Measurements from ENCODE around the gene ACRV1.

The ACRV1 gene

DNA sequence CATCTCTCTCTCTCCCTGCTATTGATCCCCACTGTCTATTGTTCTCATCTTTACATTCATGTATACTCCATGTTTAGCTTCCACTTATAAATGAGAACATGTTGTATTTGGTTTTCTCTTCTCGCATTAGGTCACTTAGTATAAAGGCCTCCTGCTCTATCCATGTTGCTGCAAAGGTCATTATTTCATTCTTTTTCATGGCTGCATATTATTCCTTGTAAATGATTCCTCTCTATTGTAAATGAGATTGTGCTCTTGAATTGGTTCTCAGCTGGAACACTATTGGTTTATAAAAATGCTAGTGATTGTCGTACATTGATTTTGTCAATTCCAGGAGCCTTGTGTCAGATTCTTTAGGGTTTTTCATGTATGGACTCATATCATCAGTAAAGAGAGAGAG lies 13.5 kb downstream of the ACRV1 start:
- DNase-seq = no peak
- intact Hi-C loops (cut with DNase I) = no loop called here

DNA sequence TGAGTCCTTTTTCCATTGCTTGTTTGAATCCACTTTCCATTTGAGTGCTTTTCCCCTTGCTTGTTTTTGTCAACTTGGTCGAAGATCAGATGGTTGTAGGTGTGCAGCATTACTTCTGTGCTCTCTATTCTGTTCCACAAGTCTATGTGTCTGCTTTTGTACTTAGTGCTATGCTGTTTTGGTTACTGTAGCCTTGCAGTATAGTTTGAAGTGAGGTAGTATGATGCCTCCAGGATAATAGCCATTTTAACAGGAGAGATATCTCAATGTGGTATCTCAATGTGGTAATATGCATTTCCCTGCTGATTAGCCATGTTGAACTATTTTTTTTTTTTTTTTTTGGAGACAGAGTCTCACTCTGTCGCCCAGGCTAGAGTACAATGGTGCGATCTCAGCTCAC lies 16.7 kb downstream of the ACRV1 start:
- no peak for DNase-seq
- intact Hi-C loops (cut with DNase I) = no loop called here

DNA sequence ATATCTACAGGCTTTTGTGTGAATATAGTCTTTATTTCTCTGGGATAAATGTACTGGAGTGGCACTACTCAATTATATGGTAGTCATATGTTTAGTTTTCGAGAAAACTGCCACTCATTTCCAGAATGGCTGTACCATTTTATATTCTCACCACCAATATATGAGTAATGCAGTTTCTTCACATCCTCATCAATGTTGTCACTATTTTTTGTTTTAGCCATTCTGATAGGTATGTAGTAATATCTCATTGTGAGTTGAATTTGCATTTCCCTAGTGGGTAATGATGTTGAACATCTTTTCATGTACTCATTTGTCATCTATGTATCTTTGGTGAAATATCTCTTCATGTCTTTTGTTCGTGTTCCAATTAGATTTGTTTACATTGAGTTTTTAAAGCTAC lies 18.0 kb downstream of the ACRV1 start:
- intact Hi-C loops (cut with DNase I) = no loop called here
- DNase-seq = no peak

DNA sequence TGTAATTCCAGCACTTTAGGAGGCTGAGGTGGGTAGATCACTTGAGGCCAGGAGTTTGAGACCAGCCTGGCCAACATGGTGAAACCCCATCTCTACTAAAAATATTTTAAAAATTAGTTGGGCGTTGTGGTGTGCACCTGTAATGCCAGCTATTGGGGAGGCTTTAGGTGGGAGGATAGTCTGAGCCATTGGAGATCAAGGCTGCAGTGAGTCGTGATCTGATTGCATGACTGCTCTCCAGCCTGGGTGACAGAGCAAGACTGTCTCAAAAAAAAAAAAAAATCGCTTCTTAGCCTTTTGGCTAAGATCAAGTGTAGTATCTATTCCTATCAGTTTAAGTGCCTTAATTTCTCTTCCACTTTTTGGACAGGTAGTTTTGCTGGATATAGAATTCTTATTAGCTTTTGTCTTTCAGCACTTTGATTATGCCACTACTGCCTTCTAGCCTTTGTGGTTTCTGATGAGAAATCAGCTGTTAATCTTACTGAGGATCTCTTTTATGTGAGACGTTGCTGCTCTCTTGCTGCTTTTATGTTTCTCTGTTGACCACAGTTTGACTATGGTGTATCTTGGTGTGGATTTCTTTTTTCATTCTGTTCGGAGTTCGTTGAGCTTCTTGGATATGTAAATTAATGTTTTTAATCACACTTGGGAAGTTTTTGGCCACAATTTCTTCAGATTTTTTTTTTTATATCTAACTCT lies 31.0 kb downstream of the ACRV1 start:
- no peak for DNase-seq
- intact Hi-C loops (cut with DNase I) = no loop called here

DNA sequence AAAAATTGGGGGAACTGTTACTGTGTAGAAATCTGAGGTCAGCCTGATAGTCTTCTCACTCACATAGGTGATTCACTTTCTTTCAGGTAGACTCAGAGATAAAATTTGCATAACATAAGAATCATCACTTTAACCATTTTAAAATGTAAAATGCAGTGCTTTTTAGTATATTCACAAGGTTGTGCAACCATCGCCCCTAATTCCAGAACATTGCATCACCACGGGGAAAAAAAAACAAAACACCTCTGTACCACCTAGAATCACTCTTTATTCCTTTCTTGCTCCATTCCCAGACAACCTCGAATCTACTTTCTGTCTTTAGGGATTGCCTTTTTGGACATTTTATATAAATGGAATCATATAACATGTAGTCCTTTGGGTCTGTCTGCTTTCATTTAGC lies 34.8 kb downstream of the ACRV1 start:
- intact Hi-C loops (cut with DNase I) = no loop called here
- DNase-seq = no peak

DNA sequence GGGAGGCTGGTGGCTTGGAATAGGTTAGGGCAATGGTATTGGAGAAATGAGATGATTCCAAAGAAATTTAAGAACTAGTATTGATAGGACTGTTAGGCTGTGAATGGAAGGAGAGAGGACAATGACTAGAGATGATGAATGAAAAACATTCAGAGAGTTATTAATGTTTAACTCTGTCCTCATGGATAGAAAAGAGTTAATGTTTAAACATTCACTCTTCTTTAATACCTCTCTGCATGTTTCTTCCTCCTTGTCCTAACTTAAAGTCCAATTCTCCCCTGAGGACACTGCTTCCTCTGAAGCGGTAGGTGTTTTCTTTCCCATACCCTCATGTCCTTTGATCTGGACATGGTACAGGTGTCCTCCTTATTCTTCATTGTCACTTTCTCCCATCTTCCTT lies 42.3 kb downstream of the ACRV1 start:
- no peak for DNase-seq
- intact Hi-C loops (cut with DNase I) = no loop called here

DNA sequence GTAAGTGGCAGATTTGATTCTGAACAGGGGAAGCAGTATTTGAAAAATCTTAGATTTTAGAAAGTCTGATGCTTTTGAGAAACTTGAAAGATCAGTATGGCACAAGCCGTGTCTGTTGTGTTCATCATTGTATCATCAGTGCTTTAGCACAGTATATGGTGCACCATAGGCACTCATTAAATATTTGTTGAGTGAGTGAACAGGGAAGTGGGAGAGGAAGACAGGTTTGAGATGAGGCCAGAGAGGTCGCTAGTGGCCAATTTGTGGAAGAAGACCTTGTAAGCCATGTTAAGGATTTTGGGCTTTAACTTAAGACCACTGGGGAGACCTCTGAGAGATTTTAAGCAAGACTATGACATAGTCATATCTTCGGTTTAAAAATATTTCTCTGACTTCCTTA lies 42.8 kb downstream of the ACRV1 start:
- intact Hi-C loops (cut with DNase I) = no loop called here
- DNase-seq = no peak

DNA sequence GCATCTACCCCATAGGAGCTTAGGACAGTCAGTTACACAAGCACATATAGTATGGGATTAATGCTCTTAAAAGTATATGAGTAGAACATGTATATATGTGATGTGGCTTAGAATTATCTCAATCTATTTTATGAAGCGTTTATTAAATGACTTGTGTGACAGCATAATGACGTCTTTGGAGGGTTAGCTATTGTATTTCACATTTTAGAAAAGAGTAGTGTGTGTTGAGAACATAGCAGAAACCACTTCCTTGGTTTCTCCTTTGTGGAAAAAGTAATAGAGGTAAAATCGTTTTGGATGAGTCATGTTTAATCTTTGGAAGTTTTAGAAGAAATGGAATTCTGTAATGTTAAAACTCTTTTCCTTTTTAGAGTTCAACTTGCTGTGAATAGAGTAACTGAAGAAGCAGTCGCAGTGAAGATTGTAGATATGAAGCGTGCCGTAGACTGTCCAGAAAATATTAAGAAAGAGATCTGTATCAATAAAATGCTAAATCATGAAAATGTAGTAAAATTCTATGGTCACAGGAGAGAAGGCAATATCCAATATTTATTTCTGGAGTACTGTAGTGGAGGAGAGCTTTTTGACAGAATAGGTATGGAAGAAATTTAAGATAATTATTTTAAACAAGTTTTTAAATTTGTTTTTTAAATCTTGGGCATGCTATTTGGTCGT lies 53.3 kb downstream of the ACRV1 start:
- intact Hi-C loops (cut with DNase I) = loop anchor here (5.0 to 10.0 kb wide), 2 partner anchors 35 to 257 kb away; partner anchors contain the start of genes HYLS1 and STT3A
- no peak for DNase-seq

DNA sequence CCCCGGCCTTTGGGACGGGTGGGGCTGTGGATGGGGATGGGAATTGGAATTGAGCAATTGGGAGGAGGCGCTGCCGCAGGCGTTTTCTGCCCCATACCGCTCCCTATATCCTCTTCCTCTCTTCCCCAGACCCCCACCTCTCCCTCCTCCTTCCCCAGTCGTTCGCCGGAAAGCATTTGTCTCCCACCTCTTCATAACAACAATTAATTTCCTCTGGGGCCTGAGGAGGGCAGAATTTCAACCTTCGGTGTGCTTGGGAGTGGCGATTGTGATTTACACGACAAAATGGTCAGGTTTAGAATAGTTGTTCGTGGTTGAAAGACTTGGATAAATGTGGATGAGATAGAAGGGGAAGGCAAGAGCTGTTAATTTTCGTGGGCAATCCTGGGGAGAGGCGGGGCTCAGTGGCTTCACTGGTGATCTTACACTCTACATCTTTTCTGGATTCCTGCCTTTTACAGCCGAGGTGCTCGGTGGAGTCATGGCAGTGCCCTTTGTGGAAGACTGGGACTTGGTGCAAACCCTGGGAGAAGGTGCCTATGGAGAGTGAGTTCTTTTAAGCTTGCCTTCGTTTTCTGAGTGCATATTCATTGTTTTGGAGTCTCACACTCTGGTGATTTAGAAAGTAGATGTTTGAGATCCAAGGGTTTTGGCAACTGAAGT lies 54.2 kb downstream of the ACRV1 start:
- intact Hi-C loops (cut with DNase I) = loop anchor here (5.0 to 10.0 kb wide), 2 partner anchors 34 to 258 kb away; partner anchors contain the start of genes HYLS1 and STT3A

DNA sequence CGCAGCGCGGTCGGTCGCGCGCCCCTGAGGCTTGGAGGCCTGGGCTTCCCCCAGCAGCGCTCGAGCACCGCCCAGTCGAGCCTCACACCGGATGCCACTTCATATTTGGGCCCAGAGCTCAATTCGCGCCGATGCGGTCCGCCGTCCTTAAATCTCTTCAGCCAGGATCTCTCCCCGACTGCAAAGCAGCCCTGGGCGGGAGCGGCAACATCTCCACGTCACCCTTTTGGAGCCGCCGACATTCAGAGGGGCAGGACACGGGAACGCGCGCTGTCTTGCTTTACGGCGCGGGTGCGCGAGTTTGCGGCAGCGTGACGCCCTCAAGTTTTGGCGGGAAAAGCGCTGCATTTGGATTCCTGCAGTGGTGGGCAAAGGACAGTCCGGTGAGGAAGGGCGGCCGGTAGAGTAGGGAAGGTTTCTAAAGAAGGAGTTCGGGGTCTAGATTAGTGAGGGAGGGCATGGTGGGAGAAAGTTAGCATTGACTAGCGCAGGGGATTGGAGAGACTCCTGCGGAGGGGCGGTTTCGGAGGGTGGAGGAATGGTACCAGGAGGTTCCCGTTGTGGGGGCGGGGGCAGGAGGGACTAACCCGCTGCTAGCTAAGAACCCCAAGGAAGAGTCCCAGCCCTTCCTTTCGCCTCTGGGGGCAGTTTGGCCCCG lies 54.9 kb downstream of the ACRV1 start:
- intact Hi-C loops (cut with DNase I) = loop anchor here (5.0 to 10.0 kb wide), 2 partner anchors 33 to 259 kb away; partner anchors contain the start of genes HYLS1 and STT3A
- peak; percentile 83 to 96 (median 91) for DNase-seq

More for the DNA sequence above, 54.2 kb downstream of the ACRV1 start:
- peak in 34 of 42 donors; percentile 6 to 57 (median 22) for DNase-seq

DNA sequence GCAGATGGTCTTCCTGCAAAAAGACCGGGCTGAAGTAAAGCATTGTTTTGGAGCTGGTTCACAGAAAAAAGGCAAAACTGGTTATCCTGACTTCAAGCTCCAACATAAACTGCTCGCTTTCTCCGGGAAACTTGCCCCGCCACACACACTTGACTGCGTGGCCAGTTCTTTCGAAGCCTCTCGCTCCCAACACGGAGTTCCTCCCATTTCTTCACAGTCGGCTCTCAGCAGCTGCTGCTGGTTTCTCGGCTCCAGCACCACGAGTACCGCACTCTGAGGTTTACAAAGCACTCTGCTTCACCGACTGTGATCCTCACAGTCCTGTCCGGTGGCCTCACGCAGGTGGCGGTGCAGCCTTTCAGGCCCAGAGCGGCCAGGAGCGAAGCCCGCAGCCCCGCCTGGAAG lies 55.4 kb downstream of the ACRV1 start:
- intact Hi-C loops (cut with DNase I) = loop anchor here (5.0 to 10.0 kb wide), 2 partner anchors 33 to 260 kb away; partner anchors contain the start of genes HYLS1 and STT3A
- DNase-seq = peak in 1 of 42 donors; percentile 27

DNA sequence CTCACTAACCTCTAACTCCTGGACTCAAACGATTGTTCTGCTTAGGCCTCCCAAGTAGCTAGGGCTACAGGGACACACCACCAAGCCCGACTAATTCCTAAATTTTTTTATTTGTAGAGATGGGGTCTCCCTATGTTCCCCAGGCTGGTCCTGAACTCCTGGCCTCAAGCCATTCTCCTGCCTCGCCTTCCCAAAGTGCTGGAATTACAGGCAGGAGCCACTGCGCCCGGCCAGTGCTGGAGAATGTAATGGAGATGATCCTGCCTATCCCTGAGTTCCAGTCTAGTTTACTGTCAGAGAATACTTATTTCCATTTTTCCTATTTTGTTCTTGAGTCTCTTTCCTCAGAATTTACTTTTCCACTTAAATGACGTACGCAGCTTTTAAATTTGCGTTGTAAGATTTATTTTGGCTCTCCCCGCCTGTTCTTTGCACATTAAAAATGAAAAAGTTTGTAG lies 55.9 kb downstream of the ACRV1 start, which contains the start of gene CHEK1:
Gene CHEK1 (plus strand): TSS at position 408 of the 458 bp plus-strand sequence. CDS start 1,606 bp downstream, outside the sequence.
- DNase-seq = peak in 1 of 42 donors; percentile 2

DNA sequence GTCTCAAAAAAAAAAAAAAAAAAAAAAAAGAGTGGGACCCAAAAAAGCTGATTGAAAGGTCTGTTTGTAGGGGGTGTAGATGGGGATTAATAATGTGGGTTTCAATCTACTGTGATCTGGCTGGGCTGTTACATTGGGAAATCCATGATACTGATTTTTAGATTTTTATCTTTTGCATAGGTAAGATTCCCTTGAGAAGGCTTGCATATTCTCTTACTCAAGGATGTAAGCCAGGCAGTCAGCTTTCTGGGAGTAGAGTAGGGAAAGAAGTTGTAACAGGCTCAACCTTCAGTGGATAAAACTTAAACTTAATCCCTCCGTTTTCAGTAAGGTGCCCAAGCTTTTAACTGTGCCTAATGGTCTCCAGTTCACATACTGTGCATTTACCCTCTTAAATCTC lies 57.6 kb downstream of the ACRV1 start:
- intact Hi-C loops (cut with DNase I) = loop anchor here (10.0 kb wide), 1 partner anchor 262 kb away; the partner anchor contains the start of gene HYLS1
- no peak for DNase-seq

More for the DNA sequence above, 55.9 kb downstream of the ACRV1 start, which contains the start of gene CHEK1:
- intact Hi-C loops (cut with DNase I) = loop anchor here (5.0 to 10.0 kb wide), 2 partner anchors 32 to 260 kb away; partner anchors contain the start of genes HYLS1 and STT3A

DNA sequence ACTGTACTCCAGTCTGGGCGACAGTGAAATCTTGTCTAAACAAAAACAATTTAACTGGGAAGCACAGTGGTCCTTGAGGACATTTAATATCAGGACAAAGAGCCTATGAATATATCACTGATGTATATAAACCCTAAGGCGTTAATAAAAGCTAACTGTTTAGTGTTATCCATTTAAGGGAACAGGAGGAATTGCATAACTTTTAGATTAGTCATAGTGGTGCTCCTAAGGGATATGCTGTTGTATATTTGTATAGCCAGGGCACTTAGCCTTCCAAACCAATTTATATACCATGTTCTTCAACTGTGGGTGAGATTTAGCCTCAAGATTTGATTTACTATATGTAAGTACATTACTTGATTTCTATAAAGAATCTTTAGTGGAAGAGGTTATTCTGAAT lies 58.7 kb downstream of the ACRV1 start:
- intact Hi-C loops (cut with DNase I) = loop anchor here (10.0 kb wide), 1 partner anchor 263 kb away; the partner anchor contains the start of gene HYLS1

More for the DNA sequence above, 58.7 kb downstream of the ACRV1 start:
- no peak for DNase-seq
